NT2/D1 (cell line): Measurements from ENCODE around the gene DLGAP3.

Source experiments
- DNase-seq: peaks from one replicate; pipeline ENCODE4 v3.0.0-alpha.2; 2011; ENCODE audit warnings: low read depth, low spot score
- H3K27me3 ChIP-seq: 2 replicates; pipeline ENCODE4 v1.6.0; 2011; ENCODE audit warnings: mild to moderate bottlenecking; ENCODE audit not compliant: insufficient read length, insufficient read depth
- H3K36me3 ChIP-seq: 2 replicates; pipeline ENCODE4 v1.6.1; 2011; ENCODE audit warnings: mild to moderate bottlenecking, low read length, mixed read lengths; ENCODE audit not compliant: insufficient read depth, insufficient read length
- H3K4me1 ChIP-seq: 2 replicates; pipeline ENCODE4 v1.5.1; 2011; ENCODE audit not compliant: insufficient read depth, insufficient read length
- H3K4me3 ChIP-seq: 2 replicates; pipeline ENCODE4 v1.5.1; 2011; ENCODE audit warnings: low read depth; ENCODE audit not compliant: insufficient read length
- H3K9ac ChIP-seq: 2 replicates; pipeline ENCODE4 v1.6.0; 2011; ENCODE audit warnings: low read depth; ENCODE audit not compliant: insufficient read length
- H3K9me3 ChIP-seq: 2 replicates; pipeline ENCODE4 v1.5.1; 2011; ENCODE audit warnings: mild to moderate bottlenecking, low read length; ENCODE audit not compliant: insufficient read depth
- SUZ12 ChIP-seq: IDR thresholded peaks from 2 replicates; pipeline ENCODE4 v1.6.1; 2011; ENCODE audit not compliant: insufficient read length, insufficient read depth; ENCODE audit errors: extremely low read depth
- YY1 ChIP-seq: IDR thresholded peaks from 2 replicates; pipeline ENCODE4 v1.6.1; 2011; ENCODE audit not compliant: insufficient read length, insufficient read depth
- ZNF274 ChIP-seq: IDR thresholded peaks from 2 replicates; pipeline ENCODE4 v1.6.1; 2011; ENCODE audit warnings: mild to moderate bottlenecking, low read depth, low read length

The DLGAP3 gene

GRCh38 chr1:34926894-34927293, 2.6 kb downstream of the DLGAP3 start:
- Histone ChIP-seq H3K9ac (no peak overlapping the region), H3K27me3 (peaks cover 59% of the 10 kb centered on the region), H3K4me3 (no peak overlapping the region), H3K4me1 (peaks cover 7% of the 10 kb centered on the region), H3K36me3 (no peaks in the 10 kb centered on the region), H3K9me3 (no peaks in the 10 kb centered on the region)
- DNase-seq: no peak
- TF ChIP-seq YY1 (no peak), SUZ12 (no peak), ZNF274 (no peak)

- Histone ChIP-seq H3K9me3 (no peaks in the 10 kb centered on the region), H3K4me1 (peaks cover 7% of the 10 kb centered on the region), H3K9ac (no peak overlapping the region), H3K4me3 (no peak overlapping the region), H3K27me3 (peaks cover 59% of the 10 kb centered on the region), H3K36me3 (no peaks in the 10 kb centered on the region)
- TF ChIP-seq SUZ12 (no peak), YY1 (no peak), ZNF274 (no peak)
- no peak for DNase-seq
These were observed 3.3 kb downstream of the DLGAP3 start for GRCh38 chr1:34926156-34926555.

- Histone ChIP-seq H3K9me3 (no peaks in the 10 kb centered on the region), H3K9ac (no peak overlapping the region), H3K4me3 (no peak overlapping the region), H3K36me3 (no peaks in the 10 kb centered on the region), H3K27me3 (peaks cover 59% of the 10 kb centered on the region), H3K4me1 (peaks cover 5% of the 10 kb centered on the region)
- no peak for TF ChIP-seq SUZ12
- TF ChIP-seq YY1: no peak
- no peak for TF ChIP-seq ZNF274
- DNase-seq: no peak
These were observed 3.7 kb downstream of the DLGAP3 start for GRCh38 chr1:34925730-34926129.

- H3K36me3 ChIP-seq: no peaks in the 10 kb centered on the region
- no peak overlapping the region for H3K4me3 ChIP-seq
- H3K9ac ChIP-seq: no peak overlapping the region
- H3K27me3 ChIP-seq: peaks cover 56% of the 10 kb centered on the region
- DNase-seq: peak; percentile 55
- peaks cover 5% of the 10 kb centered on the region for H3K4me1 ChIP-seq
- no peaks in the 10 kb centered on the region for H3K9me3 ChIP-seq
- no peak for TF ChIP-seq SUZ12
- TF ChIP-seq ZNF274: no peak
- no peak for TF ChIP-seq YY1
These were observed 4.5 kb downstream of the DLGAP3 start for GRCh38 chr1:34924759-34925555.

- H3K36me3 ChIP-seq: no peaks in the 10 kb centered on the region
- H3K4me3 ChIP-seq: no peak overlapping the region
- peaks cover 50% of the 10 kb centered on the region for H3K27me3 ChIP-seq
- no peak overlapping the region for H3K9ac ChIP-seq
- no peak for TF ChIP-seq ZNF274
- no peak for TF ChIP-seq YY1
- no peak for TF ChIP-seq SUZ12
- H3K4me1 ChIP-seq: peaks cover 4% of the 10 kb centered on the region
- no peak for DNase-seq
- H3K9me3 ChIP-seq: no peaks in the 10 kb centered on the region
These were observed 6.0 kb downstream of the DLGAP3 start for GRCh38 chr1:34923490-34923889.

- DNase-seq: no peak
- H3K27me3 ChIP-seq: peaks cover 8% of the 10 kb centered on the region
- H3K4me1 ChIP-seq: peaks cover 8% of the 10 kb centered on the region
- H3K36me3 ChIP-seq: no peaks in the 10 kb centered on the region
- TF ChIP-seq SUZ12 (no peak), ZNF274 (no peak), YY1 (no peak)
- H3K4me3 ChIP-seq: no peak overlapping the region
- no peak overlapping the region for H3K9ac ChIP-seq
- H3K9me3 ChIP-seq: no peaks in the 10 kb centered on the region
These were observed 10.4 kb downstream of the DLGAP3 start for GRCh38 chr1:34918977-34919561.

- Histone ChIP-seq H3K4me1 (peaks cover 8% of the 10 kb centered on the region), H3K4me3 (no peak overlapping the region), H3K9me3 (no peaks in the 10 kb centered on the region), H3K9ac (peak overlapping the region; percentile 23), H3K36me3 (no peaks in the 10 kb centered on the region), H3K27me3 (peaks cover 2% of the 10 kb centered on the region)
- TF ChIP-seq SUZ12 (no peak), YY1 (no peak), ZNF274 (no peak)
- no peak for DNase-seq
These were observed 11.0 kb downstream of the DLGAP3 start for GRCh38 chr1:34918386-34918976.
